HPDE6-E6E7 (cell line): ENCODE measurements around the gene TAF15.

Experiments
- DNase-seq: peaks from one replicate; pipeline ENCODE4 v3.0.0; 2011; ENCODE audit warnings: missing footprints; ENCODE audit errors: extremely low spot score

TAF15 gene

DNA sequence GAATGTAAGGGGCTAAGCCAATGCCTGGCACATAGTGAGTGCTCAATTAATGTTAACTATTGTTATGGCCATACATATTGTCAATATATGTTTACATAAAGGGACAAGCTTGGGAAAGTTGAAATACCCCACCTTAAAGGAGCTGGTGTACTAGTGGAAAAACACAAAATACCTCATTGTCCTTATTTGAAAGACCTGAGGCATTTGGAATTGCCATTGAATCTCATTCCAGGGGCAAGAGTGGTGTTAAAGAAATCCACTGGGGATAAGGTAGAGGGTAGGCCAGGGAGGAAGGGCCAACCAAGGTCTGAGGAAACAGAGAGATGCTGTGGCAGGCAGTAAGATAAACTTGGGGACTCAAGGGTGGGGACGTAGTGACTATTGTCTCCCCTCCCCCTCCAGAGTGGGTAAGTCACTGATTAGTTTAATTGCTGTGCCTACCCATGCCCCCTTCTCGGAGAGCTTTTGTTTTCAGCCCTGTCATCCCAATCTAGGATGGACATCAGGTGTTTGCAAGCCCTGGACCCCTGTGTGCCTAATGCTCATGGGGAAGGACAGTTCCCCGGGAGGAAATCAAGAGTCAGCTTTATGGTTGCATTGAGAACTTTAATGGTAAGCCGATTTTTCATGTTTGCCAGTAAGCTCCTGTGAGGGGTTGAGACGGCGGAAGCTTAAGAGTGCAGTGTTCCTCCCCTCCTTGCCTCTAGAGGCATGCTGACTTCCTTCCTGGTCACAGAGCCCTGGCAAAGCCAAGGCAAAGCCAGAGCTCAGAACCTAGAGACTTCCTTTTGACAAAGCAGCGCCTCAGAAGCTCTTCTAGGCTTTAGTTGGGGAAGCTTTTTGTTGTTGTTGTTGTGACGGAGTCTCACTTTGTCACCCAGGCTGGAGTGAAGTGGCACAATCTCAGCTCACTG is 61.9 kb downstream of the TAF15 start:
- DNase-seq: no peak

DNA sequence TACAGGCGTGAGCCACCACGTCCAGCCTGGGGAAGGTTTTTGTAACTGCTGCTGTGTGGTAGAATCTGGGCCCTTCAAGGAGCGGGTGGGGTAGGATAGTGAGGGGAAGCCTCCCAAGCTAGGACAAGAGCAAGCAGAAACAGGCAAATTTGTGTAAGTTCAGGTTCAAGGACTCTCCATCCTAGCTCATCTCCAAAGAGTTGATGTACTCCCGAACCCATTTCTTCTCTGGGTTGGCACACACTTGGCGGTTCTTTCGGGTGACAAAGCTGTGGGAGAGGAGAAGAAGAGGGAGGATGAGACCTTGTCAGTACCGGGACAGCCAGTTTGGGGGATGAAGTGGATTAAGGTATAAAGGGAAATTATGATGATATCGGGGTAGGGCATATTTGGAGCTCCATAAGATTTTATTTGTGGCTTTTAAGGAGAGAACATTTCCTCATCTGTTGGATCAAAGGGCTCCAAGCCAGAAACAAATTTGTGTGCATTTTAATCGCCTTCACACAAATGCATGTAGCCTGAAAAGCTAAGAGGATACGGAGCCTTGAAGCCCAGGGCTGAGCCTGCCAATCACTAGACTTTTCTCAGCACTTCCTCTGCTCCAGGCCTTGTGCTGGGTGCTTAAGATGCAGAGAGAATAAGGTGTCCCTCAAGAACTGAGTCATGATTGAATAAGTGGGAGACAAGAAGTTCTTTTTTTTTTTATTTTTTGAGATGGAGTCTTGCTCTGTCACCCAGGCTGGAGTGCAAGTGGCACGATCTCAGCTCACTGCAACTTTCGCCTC is 63.1 kb downstream of the TAF15 start:
- no peak for DNase-seq

DNA sequence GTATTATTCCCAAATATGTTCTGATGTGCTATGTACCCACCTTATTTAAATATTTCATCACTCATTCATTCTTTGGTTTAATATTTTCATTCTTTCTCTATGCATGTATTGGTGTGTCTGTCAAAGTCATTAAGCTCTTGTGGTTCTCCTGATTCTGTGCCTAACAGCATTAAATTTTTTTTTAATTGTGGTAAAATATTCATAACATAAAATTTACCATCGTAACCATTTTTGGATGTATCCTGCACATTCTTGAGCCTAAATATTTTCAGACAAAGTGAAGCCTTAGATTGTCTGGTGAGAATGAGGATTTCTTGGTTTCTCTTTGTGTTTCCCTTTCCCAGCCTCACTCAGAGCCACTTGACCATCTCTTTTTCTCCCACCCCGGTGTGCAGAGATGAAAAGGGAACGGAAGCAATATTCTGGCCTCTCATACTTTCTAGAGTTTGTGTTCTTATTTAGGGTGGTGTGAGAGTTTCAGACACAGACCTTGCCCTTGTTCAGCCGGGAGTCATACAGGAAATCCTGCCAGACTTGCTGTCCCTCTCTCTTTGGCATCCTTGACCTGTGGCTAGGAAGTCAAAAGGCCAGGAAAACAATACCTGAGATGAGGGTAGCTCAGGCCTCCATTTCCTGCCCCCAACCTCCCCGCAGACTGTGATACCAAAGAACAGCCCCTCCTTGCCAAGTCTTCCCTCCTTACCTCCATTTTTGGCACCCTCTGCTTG is 66.0 kb downstream of the TAF15 start:
- DNase-seq: no peak

DNA sequence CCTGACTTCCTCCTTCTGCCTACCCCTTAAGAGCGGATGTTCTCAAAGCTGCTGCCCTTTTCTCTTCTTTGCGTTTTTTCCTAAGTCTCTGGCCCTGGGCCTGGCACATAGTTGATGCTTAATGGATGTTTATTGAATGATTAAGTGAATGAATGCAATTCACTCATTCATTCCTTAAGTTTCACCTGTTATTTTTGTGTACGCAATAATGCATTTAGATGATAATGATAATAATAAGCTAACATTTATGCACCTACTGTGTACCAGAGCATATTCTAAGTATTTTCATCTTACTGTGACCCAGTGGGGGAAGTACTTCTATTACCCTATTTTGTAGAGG is 66.5 kb downstream of the TAF15 start:
- DNase-seq: no peak

DNA sequence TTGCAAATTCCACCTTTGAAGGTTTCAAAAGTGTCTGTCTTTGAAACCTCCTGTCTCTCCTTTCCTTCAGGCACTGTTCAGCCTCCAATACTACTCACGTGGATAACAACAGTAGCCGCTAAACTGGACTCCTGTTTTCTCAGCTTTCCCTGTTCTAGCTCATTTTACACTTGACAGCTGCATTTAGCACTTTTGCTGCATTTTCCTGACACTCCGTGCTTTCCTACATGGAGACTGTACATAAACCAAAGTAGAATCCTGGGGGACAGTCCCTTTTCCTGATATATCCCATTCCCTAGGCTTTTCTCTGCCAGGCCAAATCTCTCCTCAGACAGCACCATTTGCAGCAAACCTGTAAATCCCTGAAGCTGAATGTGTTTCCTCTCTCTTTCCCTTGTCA is 67.2 kb downstream of the TAF15 start:
- DNase-seq: no peak

DNA sequence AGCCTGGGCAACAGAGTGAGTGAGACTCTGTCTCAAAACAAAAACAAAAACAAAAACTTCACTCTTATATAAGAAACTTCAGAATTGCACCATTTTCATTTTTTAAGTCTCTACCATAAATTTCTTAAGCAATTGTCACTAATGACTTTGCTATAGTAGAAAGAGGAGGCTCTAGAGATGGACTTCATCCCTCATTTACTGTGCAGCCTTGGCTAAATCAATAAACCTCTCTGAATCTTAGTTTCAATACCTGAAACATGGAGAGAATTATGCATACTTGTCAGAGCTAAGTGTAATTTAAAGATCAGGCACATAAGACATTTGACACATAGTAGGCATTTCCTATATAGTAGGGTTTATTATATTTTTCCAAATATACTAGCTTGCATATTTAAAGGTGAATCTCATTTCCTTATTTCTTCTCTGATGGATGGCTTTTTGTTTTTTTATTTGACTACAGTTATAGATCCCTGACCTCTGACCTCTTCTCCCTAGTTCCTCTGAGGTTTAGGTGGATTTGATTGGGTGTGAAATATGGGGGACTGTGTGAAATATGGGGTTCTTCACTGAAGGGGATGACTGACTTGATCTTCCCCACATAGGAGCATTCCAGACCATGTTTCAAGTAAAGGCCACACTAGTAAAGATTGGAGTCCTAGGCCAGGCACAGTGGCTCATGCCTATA is 68.2 kb downstream of the TAF15 start:
- no peak for DNase-seq

DNA sequence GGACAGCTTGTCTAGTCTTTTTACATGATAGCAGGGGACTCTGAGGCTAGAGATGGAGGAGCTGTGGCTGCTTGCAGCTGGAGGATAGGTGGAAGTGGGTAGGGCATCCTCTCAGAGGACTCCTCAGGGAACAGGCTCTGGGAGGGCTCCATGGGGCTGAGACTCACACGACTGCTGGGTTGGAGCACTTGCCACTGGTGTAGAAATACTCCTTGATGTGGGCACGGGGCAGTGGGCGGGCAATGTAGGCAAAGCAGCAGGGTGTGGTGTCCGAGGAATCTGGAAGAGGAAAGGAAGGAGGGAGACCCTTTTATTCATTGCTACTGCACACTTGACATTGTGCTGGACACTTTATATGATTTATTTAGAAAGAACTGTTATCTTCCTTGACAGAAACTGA is 69.1 kb downstream of the TAF15 start:
- no peak for DNase-seq

DNA sequence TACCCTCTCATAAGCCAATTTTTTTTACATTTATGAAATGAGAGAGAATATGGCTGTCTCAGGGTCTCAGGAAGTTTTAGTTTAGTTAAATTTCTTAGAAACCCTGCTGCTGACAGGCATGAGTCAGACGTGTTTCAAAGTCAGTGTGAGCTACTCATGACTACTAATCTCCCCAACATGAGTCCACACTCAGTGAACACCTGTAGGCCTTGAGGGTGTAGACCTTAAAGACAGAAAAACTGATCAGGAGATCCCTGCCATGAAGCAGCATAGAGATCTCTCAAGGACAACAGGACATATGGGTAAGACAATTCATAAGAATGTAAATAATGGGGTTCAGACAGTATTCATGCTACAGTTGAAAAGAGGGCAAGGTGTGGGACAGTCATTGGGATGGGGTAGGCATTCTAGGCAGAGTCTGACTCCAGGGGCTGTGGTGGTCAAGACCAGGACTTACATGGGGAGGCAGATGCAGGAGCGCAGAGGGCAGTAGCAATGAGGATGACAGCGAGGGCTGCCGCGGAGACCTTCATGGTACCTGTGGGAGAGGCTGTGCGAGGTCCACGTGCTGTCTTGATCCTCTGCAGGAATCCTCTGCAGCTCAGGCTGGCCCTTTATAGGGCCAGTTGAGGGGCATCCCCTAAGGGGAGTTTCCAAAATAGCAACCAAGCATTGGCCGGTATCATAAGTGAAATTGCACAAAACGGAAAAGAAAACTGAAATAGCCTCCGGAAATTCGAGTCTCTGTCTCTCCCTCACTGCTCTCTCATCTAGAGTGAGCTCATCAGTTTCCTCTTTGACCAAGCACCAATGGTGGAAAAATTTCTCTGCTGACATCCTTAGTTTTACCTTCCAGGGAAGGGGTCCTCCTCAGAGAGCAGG is 70.7 kb downstream of the TAF15 start, which contains the start of gene CCL5:
Gene CCL5 (minus strand): TSS at position 588 of the 882 bp plus-strand sequence.
- DNase-seq: peak; percentile 25

DNA sequence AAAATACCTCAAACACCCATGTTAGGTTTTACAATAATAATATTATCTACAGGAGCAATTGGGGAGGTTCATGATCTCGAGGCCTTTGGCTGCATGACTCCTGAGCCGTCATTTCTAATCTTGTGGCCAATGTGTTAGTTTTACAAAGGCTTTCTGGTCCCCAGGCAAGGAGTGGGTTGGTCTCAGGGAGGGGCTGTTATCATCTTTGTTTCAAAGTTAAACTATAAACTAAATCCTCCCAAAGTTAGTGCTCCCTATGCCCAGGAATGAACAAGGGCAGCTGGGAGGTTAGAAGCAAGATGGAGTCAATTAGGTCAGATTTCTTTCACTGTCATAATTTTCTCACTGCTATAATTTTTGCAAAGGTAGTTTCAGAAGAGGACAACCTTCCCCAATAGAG is 80.0 kb downstream of the TAF15 start:
- no peak for DNase-seq

DNA sequence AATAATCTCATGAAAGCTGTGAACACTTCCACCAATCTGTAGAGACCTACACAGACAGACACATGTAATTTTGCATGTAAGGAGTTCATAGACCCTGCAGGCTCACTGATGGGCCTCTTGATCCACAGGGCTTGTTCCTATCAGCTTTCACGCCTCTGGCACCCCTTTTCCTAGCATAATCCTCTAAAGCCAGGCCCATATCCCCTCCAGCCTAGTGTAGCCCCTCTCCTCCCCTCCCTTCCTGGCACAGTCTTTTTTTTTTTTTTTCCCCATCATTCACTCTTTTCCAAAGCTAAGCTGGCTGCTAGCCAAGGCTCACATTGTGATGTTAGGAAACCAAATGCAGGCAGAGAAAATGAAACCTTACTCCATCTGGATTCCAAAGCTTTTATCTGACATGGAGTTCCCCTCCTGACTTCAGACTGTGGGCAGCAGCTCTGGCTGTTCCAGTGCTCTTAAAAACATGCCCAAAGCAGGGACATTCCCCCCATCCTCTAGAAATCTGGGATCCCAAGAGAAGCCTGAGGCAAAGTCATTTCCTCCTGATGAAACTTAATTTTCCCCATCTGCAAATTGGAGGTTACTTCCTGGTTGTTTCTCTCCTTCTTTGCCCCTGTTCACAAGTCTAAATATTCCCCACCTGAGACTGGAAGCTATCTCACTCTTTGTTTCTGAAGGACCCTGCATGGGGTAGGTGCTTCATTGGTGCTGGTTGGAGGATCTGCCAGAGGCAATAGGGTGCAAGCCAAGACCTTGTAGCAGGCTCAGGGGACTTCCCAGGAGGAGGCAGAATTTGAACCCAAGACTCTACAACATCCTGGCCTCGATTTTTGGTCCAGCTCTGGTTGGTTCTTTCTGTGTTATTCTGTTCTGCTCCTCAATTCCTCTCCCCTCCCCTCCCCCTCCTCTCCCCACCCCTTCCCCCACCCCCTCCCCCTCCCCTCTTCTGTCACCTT is 80.8 kb downstream of the TAF15 start:
- no peak for DNase-seq

DNA sequence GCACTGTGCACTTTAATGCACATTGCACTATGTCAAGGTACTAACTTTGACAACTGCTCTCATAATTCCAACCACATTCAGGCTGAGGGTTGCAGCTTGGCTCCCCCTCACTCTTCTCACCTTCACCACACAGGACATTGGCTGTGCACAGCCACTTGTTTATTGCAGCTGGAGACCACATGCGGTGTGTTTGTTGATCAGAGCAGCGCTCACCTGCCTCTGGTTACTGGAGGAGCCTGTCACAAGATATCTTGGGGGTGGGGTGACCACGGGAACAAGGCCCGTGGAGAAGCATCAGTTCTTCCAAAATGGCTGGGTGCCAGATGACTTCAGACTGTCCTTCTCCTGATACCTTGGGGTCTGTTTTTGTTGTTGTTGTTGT is 81.5 kb downstream of the TAF15 start:
- no peak for DNase-seq

DNA sequence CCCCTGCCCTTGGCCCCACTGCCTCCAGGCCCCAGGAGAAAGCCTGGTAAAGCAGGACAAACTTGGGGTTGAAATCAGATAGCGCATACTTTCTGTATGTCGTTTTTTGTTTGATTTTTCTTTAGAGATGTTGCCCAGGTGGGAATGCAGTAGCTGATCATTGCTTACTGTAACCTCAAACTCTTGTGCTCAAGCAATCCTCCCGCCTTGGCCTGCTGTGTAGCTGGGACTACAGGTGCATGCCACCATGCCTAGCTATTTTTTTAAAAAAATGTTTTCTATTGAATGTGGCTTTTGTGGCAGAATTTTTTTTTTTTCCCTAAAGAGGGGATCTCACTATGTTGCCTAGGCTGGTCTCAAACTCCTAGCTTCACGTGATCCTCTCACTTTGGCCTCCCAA is 82.0 kb downstream of the TAF15 start:
- no peak for DNase-seq

DNA sequence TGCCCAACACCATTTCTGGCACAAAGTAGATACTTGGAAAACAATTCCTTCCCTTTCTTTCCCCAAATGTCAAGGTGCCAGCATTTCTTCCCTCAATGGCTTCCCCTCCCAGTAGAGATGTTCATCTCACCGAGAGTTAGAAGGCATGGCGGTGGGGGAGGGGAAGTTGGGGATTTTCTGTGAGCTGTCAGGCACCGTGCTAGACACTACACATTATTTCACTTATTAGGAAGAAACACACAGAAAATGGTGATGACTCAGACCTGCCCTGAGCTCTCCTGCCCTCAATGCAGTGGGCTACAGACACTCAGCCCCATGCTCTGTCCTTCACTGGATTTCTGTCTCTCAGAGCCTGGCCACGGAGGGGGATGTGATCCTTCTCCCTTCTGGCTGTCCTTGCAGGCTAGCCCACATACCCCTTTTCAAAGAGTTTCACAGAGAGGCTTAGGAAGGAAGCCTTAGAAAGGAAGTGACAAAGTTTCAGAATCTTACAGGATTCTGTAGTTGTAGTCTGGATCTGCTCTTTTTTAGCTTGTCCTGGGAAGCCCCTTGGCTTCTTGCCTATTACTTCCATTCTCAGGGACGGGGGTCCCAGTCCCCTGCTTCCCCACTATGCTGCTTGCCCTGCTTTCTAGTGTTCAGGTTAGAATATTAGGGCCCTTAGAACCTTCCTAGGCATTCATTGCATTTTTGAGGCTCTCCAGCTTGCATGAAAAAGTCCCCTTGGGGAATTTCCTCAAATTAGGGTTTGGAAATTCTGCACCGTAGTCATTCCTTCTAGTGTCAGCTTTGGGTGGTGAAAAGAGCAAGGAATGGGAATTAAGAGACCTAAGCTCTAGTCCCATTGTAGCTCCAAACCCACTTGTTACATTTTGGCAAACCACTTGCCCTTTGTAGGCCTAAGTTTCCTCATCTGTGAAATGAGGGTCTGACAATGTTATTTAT is 83.1 kb downstream of the TAF15 start:
- no peak for DNase-seq

DNA sequence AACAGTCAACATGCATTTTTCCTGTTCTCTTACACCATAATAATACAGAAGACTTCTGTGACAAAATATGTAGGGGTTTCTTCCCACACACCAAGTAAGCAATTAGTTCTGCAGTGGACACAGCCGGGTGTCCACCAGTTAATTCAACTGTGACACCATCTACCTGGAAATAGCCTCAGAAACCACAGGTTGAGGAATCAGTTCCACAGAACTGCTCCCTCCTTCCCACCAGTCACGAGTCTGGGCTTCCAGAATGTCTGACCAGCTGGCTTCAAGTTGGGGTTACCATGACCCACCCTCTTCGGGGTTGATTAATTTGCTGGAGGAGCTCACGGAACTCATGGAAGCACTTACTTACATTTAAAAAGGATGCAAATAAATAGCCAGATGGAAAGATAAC is 84.5 kb downstream of the TAF15 start:
- no peak for DNase-seq

DNA sequence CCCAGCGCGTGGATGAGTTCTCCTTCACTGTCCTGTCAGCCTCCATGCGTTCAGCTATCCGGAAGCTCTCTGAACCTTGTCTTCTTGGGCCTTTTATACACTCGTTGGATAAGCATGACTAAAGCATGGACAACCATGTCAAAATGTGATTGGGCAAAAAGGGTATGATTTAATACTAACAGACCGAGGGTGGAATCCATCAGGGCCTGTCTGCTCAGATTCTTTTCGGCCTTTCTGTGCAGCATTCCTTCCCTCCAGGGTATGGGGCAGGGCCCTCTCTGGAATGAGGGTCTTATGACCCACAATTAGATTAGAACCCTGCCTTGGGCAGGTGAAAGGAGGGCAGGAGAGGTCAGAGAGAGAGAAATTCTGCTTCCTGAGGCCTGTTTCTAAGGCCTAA is 84.9 kb downstream of the TAF15 start:
- no peak for DNase-seq

DNA sequence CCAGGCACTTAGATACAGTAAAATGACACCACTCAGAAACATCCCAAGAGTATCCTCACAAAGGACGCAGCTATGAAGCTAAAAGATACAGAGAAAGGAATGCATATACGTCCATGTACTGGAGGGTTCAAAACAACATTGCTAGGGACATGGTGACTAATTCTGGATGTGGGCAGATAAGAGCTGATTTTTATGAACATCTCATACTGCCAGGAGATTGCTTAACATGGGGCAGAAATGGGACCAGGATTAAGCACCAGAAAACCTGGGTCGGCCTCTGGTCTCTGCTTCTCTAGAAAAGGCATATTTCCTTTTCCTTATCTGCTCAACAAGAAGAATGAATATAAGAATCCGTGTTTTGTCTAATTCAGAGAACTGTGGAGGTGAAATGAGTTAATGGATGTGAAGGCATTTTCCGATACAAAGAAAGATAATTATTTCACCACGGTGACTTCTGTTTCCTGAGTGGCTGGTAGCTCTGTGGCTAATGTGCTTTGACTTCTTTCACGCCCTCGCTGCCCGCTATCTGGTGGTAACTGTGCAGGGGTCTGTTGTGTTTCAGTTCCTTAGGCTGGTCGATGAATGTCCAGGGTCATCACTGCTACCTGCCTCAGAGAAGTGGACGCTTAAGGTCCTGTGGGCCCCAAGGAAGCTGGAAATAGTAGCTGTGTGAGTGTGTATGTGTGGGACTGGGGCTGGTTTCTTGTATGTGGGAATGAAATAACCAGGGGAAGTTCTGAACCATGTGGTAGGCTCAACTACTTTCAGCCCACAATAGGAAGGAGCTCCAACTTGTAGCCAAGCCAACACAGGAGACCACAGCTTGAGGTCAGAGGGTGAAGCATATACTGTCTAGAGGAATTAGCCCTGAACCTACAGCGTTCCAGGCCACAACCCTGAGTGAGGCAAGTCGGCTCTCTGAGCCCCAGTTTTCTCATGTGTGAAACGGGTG is 86.6 kb downstream of the TAF15 start:
- no peak for DNase-seq
